HG03342 (cell line): ENCODE measurements around the gene CACNA2D1.
"Not testable (repeated sequence)": the region's sequence is repeated elsewhere in the genome, so short reads cannot be mapped to it uniquely, and the experiment has no call there.

Experiments
- ATAC-seq: cut with Tn5 transposase; IDR thresholded peaks from one replicate; pipeline ENCODE4 v1.9.1; 2021; ENCODE audit warnings: mild to moderate bottlenecking, moderate library complexity; ENCODE audit not compliant: unreplicated experiment

The CACNA2D1 gene

GRCh38 chr7:82435769-82436168 is 7.8 kb downstream of the CACNA2D1 start:
- no peak for ATAC-seq

GRCh38 chr7:82434275-82435022 is 9.1 kb downstream of the CACNA2D1 start:
- no peak for ATAC-seq

GRCh38 chr7:82433507-82433906 is 10.1 kb downstream of the CACNA2D1 start:
- no peak for ATAC-seq

GRCh38 chr7:82432743-82433142 is 10.8 kb downstream of the CACNA2D1 start:
- ATAC-seq, result not testable (repeated sequence)

GRCh38 chr7:82430500-82431465 is 12.8 kb downstream of the CACNA2D1 start:
- no peak for ATAC-seq

GRCh38 chr7:82429408-82429807 is 14.2 kb downstream of the CACNA2D1 start:
- no peak for ATAC-seq

- no peak for ATAC-seq
Measured at GRCh38 chr7:82428186-82428961, 15.2 kb downstream of the CACNA2D1 start.

- ATAC-seq, result no peak
Measured at GRCh38 chr7:82423446-82423845, 20.1 kb downstream of the CACNA2D1 start.

GRCh38 chr7:82419200-82419599 is 24.4 kb downstream of the CACNA2D1 start:
- ATAC-seq, result no peak

- ATAC-seq, result no peak
Measured at GRCh38 chr7:82417898-82418297, 25.7 kb downstream of the CACNA2D1 start.

- no peak for ATAC-seq
Measured at GRCh38 chr7:82416402-82416801, 27.2 kb downstream of the CACNA2D1 start.

- no peak for ATAC-seq
Measured at GRCh38 chr7:82414389-82414788, 29.2 kb downstream of the CACNA2D1 start.

- ATAC-seq, result no peak
Measured at GRCh38 chr7:82413237-82413636, 30.3 kb downstream of the CACNA2D1 start.

GRCh38 chr7:82411732-82412131 is 31.8 kb downstream of the CACNA2D1 start:
- ATAC-seq, result no peak

- no peak for ATAC-seq
Measured at GRCh38 chr7:82410461-82410860, 33.1 kb downstream of the CACNA2D1 start.

GRCh38 chr7:82406937-82407336 is 36.6 kb downstream of the CACNA2D1 start:
- ATAC-seq, result no peak

- ATAC-seq, result no peak
Measured at GRCh38 chr7:82405301-82405700, 38.3 kb downstream of the CACNA2D1 start.

GRCh38 chr7:82404652-82405051 is 38.9 kb downstream of the CACNA2D1 start:
- ATAC-seq, result no peak

GRCh38 chr7:82404094-82404493 is 39.5 kb downstream of the CACNA2D1 start:
- ATAC-seq, result no peak

GRCh38 chr7:82397879-82398524 is 45.6 kb downstream of the CACNA2D1 start:
- ATAC-seq, result no peak

GRCh38 chr7:82396343-82396742 is 47.2 kb downstream of the CACNA2D1 start:
- ATAC-seq, result no peak
